ENCODE measurements around the gene SIN3A.

Gene SIN3A

GRCh38 chr15:75371901-75372688, 79.4 kb downstream of the SIN3A start:
- DNase-seq (ENCODE audit: low read depth) = no peak
- no peak for TF ChIP-seq CTCF (conservative IDR thresholded peaks at IDR 0.05; ENCODE audit: low read length)
- no peak overlapping the region for H3K4me3 ChIP-seq (ENCODE audit: low read length)

DNA sequence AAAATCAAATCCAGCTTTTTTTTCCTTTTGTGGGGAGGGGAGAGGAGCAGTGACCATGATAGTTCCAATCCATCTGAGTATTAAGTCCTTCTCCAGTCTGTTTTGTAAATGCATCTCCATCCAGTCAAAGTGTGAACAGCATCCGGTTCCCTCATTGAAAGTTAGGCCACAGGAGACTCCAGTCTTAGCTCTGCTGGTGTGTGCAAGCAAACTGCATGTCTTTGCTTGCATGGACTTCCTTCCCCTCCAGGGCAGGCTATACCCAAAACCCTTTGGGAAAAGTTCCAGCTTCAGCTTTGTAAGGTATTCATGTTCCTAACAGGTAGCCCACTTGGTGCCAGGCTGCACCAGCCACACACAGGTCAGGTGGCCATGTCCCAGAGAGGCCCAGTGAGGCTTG, 80.0 kb downstream of the SIN3A start:
- no peak for DNase-seq (ENCODE audit: low read depth)
- no peak for TF ChIP-seq CTCF (conservative IDR thresholded peaks at IDR 0.05; ENCODE audit: low read length)
- no peak overlapping the region for H3K4me3 ChIP-seq (ENCODE audit: low read length)

- no peak overlapping the region for H3K4me3 ChIP-seq (ENCODE audit: low read length)
- no peak for TF ChIP-seq CTCF (conservative IDR thresholded peaks at IDR 0.05; ENCODE audit: low read length)
- DNase-seq (ENCODE audit: low read depth) = no peak
Observed at GRCh38 chr15:75369897-75370581, 81.5 kb downstream of the SIN3A start.

DNA sequence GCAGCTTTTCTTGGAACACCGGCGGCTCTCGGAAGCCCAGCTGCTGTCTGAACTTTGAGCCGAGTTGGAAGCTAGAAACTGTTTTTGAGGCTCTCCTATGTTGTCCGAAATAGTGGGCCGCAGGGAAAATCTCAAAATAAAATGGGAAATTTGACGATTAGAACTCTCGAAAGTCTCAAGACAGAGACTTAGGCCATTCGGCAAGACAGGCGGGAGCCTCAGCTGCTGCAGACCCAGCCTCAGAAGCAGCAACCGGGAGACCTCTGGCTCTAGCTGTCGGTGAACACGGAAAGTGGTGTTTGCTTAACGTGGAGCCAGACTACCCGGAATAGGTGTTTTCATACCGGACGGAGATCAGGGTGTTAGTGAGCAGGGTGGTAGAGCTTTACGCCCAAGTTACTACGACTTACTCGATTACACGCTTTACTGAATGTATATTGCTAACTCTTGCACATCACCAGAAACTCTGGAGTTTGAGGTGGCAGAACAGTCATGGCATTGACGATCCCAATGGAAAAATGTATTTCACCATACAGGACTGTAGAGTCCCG, 82.7 kb downstream of the SIN3A start:
- H3K4me3 ChIP-seq (ENCODE audit: low read length) = peak overlapping the region; percentile 85
- TF ChIP-seq CTCF (conservative IDR thresholded peaks at IDR 0.05; ENCODE audit: low read length) = no peak
- peak; percentile 13 for DNase-seq (ENCODE audit: low read depth)

GRCh38 chr15:75367913-75368688, 83.4 kb downstream of the SIN3A start, which contains the start of gene MAN2C1:
TSS of gene MAN2C1 (minus strand) at chr15:75368607. CDS start at chr15:75368583, 24 bp downstream.
- TF ChIP-seq CTCF (conservative IDR thresholded peaks at IDR 0.05; ENCODE audit: low read length) = peak; percentile 72
- DNase-seq (ENCODE audit: low read depth) = peak; percentile 93
- H3K4me3 ChIP-seq (ENCODE audit: low read length) = peak within 1 kb of the TSS; percentile 85

DNA sequence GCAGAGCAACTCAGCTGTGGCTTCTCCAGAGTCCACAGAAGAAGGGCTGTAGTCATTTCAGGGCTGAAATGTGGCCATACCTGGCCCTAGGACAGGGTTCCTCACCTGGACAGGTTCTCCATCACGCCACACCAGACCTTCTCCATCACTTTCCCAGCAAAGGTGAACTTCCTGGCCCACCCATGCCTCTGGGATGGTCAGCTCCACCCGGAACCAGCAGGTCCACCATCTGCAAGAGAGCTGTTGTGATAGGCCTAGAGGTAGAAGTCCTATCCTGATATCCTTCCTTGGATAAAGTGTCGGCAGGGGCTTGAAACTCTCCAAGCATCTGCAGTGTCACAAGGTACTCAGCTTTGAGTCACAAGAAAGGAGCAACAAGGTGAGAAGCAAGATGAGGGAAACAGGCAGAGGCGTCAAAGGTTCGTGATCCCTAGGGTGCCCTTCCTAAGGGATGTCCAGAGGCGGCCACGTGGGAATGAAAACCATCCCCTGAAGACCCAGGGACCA, 84.0 kb downstream of the SIN3A start:
- peak overlapping the region; percentile 85 for H3K4me3 ChIP-seq (ENCODE audit: low read length)
- no peak for TF ChIP-seq CTCF (conservative IDR thresholded peaks at IDR 0.05; ENCODE audit: low read length)
- no peak for DNase-seq (ENCODE audit: low read depth)
